NCI-H226 (cell line): ENCODE measurements around the gene FZD2.
"Not testable (repeated sequence)": the region's sequence is repeated elsewhere in the genome, so short reads cannot be mapped to it uniquely, and the experiment has no call there.

Experiments
- DNase-seq: peaks from one replicate; pipeline ENCODE4 v3.0.0-alpha.2; 2015

The FZD2 gene

DNA sequence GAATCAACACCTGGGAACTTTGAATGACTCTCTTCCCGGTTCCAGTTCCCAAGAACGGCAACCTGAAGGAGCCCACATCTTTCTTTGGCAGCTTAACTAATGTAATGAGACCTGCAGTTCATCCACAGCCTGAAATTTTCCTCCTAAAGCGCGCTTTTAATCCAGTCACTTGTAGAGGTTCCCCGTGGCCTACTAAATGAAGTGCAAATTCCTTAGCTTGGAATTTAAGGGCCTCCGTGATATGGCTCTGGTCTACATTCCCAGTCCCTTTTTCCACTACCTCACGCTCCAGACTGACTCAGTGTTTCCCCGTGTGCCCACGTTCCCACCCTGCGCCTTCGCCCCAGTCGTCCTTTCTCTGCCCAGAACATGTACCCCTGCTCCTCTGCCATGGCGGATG lies 27.2 kb downstream of the FZD2 start:
- no peak for DNase-seq

DNA sequence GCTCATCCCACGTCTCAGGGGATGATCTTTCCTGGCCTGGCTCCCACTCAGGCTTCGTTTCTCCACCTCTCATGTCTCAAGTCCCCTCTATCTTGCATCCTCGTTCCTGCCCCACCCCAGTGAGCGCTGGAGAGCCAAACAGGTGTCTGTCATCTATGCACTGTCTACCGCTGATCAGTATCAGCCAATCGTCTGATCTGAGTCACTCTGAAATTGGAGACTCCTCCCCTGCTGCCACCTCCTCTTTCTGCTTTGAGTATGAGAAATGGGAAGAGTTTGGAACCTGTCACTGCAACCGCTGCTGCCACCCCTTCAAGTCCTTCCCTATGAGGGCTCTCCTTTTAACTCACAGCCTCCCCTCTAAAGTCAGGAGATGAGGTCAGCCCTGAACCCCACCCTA lies 28.0 kb downstream of the FZD2 start:
- no peak for DNase-seq

DNA sequence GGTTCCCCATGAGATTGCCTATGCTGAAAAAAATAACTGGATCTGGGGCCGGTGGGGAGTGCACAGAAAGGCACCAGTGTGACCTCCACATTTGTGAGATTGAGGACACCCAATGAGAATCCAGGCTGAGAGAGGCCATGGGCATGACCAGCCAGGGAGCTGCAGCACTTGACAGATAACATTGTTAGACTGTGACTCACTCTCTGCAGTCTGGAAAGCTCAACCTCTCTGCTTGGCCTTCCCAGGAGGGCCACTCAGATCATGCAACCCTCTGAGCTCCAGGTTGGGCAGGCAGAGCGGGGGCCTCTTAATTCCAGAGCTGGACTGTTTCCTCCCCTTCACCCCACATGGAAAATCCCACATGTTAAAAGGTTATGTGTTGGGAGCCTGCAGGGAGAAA lies 30.1 kb downstream of the FZD2 start:
- peak; percentile 99 for DNase-seq

DNA sequence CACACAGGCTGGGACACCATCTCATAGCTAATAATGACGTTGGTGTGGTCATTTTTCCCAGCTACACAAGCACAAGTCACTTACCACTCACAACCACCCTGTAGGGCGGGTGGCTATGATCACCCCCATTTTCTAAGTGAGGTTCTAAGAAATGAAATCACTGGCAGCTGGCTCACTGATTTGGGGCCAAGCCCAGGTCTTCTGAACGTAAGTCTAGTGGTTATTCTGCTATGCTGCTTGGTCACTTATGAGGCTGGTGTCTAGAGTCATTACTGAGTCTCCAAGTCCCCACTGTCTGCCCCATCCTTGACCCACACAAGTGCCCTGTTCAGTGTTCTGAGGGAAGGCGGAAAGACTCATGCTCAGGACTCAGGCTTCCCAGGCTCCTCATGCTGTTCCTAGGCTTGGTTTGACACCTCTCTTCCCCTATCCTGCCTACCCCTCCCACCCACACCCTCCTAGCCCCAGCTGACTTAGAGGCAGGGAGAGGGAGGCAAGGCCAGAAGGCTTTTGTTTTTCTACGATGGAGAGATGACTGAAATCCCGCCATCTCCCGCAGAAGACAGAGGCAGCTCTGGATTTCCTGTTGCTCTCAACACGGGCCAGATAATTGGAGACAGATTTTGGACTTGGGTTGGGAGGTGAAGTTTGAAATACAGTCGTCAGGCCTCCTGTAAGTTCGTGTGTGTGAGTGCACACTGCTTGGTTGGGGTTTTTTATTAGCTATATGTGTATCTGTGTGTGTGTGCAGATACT lies 32.2 kb downstream of the FZD2 start:
- DNase-seq: no peak

DNA sequence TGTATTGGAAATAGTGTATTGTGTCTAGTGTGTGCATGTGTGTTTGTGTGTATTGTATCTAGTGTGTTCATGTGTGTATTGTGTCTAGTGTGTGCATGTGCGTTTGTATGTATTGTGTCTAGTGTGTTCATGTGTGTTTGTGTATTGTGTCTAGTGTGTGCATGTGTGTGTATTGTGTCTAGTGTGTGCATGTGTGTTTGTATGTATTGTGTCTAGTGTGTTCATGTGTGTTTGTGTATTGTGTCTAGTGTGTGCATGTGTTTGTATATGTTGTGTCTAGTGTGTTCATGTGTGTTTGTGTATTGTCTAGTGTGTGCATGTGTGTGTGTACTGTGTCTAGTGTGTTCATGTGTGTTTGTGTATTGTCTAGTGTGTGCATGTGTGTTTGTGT lies 32.8 kb downstream of the FZD2 start:
- DNase-seq: not testable (repeated sequence)

DNA sequence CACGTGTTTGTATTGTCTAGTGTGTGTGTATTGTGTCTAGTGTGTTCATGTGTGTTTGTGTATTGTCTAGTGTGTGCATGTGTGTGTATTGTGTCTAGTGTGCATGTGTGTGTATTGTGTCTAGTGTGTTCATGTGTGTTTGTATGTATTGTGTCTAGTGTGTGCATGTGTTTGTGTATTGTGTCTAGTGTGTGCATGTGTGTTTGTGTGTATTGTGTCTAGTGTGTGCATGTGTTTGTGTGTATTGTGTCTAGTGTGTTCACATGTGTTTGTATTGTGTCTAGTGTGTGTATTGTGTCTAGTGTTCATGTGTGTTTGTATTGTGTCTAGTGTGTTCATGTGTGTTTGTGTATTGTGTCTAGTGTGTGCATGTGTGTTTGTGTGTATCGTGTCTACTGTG lies 33.5 kb downstream of the FZD2 start:
- DNase-seq: not testable (repeated sequence)

DNA sequence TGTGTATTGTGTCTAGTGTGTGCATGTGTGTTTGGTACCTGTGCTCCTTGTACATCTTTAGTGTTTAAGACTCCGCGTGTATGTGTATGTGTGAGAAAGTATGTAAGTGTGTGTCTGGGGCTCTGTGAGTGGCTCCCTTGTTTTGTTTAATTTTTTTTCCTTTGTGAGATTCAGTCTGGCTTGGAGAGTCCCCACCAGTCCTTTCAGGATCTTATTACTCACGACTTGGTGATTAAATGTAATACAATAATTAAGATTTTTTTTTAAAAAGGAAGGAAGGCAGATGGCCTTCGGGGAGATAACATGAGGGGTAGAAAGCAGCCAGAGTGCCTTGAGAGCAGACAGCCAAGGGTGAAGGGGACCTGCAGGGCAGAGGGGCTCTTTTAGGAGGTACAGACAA lies 33.9 kb downstream of the FZD2 start:
- DNase-seq: no peak

DNA sequence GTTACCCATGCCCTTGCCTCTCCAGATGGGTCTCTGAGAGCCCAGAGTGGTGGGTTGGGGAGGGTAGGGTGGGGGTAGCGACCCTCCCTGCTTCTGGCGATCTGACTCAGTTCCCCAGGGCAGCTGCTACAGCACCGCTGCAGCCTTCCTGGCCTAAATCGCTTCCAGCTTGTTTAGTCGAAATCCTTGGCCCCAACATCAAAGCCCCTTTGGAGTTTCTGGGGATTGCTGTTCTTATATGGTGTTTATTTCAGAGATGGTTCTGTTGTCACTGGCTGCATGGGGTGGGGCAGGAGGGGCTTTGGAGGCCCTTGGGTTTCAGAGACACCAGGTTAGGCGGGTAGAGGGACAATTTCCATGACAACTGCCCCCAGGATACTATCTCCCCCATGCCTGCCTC lies 35.9 kb downstream of the FZD2 start:
- DNase-seq: no peak

DNA sequence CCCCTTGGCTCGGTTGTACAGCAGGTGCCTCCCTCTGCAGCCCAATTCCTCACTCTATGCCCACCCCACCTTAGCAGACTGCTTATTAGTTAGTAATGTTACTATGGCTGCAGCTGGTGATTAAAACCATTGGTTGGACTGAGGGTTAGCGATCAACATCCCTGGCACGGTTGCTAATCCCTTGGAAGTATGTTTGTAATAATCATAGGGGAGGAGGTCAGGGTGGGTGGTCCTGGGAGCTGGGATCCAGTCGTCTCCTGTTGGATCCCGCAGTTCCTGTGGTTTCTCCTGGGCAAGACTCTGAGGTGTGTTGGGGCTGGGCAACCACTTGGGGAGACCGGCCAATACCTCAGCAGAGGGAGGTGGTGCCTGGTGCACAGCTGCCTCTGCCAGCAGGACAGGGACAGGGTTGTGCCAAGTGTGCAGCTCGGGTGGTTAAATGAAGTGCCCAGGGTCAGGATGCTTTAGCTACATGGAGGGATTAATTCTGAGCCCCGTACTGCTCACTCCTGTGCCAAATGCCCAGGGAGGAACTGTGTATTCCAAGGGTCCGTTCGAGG lies 38.0 kb downstream of the FZD2 start:
- DNase-seq: no peak

DNA sequence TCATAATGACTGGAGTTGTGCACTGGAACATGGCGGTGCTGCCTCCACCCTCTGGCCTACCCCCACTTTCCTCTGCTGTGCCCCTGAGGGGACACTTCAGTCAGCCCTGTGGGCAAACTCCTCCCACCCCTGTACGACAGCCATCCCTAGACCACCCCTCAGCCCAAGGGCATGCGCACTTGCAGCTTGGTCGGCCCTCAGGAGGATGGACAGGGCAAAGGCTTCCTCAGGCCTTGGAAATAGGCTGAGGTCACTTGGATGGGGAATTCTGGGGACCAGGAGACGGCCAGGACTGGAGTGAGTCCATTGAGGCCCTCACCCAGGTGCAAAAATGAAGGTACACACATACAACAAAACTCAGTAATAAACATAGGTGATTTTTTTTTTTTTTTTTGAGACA lies 41.0 kb downstream of the FZD2 start:
- DNase-seq: no peak

DNA sequence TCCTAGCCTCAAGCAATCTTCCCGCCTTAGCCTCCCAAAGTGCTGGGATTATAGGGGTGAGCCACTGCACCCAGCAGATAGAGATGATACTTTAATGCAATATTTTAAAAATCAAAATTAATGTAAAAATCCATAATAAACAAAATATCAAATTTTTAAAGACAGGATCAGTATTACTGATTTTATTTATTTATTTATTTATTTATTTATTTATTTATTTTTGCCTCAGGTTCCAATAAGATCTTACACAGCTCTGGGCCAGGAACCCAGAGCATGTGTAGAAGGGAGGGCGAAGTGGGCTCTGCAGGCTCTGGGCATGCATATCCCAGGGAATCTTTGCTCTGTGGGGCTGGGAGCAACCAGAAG lies 41.6 kb downstream of the FZD2 start:
- DNase-seq: no peak

DNA sequence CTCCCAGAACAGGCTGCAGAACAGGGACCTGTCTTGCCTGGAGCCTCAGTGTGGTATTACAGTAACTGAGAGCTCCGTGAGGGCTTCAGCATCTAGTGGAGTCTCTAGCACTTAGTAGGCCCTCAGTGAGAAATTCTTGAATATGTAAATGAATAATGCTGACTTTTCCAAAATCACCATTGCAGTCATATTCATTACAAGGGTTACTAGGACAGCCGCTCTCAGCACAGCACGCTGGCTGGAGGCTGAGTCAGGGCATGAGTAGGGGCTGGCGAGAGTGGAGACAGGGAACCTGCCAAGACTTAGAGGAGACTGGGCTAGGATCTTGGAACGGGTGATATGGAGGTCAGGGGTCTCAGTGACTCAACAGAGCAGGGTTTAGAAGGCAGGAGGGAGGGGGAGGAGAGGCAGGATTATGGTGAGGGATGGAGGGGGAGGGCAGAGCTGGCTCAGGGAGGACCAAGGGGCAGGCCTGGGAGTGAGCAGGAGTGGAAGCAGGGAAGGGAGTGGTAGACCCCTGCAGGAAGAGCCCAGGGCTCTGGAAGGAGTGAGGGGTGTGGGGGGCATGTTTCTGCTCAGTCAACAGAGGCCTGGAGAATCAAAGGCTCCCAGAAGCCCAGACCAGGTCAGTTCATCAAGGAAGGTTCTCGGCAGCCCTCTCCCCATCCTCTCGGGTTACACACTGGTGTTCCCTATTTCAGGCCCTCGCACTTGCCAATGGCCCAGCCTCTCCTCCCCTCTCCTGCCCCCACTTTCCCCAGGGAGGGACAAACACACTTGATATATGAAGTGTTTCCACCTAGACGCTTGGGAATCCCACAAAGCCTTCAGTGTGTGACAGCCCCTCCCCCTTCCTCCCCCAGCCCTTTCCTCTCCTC lies 42.3 kb downstream of the FZD2 start:
- DNase-seq: peak; percentile 94

DNA sequence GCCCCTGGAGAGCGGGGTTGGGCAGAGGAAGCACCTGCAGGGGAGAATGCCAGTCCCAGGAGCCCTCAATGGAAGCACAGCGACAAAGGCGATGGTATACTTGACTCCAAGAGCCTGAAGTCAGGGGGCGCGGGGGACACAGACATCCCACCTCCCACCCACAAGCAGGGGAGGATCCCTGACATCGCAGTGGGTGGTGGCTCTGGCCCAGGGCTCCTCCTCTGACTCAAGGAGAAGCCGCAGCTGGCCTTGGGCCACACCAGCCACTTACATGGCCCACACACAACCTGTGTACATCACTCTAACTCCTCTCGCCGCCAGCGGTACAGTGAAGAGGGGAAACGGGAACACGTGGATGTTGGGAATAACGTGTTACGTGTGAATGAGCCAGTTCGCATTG lies 44.3 kb downstream of the FZD2 start:
- no peak for DNase-seq

DNA sequence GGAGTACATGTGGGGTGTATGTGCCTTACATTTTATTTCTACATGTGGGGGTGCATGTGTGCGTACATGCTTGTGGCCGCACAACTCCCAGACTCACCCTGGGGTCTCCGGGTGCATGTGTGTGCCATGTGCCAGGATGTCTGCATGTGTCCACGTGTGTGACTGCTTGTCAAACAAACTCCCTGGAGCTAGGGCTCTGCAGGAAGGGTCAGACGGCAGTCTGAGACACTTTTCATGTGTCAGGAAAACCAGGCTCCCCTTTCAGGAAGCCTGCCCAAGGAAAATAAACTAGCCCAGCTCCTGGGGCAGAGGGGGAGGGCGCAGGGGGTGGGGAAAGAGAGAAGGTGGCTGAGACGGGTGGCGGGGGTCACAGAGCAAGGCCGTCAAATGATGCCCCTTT lies 44.7 kb downstream of the FZD2 start:
- no peak for DNase-seq

DNA sequence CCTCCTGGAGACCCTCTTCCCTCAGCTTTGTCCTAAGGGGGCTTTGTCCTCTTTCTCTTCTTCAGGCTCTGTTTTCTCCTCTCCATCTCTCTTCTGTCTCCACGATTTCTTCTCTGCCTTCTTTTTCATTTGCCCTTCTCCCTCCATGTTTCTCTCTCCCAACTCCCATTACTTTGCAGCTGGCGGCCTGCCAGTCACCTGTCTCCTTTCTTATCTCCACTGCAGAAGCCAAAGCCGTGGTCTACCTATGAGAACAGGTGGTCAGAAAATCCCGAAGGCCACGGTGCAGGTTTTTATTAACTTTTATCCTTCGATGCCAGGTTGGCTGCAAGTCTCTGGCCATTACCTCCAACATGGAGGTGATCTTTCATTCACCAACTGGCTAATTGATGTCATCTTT lies 45.1 kb downstream of the FZD2 start:
- DNase-seq: no peak

DNA sequence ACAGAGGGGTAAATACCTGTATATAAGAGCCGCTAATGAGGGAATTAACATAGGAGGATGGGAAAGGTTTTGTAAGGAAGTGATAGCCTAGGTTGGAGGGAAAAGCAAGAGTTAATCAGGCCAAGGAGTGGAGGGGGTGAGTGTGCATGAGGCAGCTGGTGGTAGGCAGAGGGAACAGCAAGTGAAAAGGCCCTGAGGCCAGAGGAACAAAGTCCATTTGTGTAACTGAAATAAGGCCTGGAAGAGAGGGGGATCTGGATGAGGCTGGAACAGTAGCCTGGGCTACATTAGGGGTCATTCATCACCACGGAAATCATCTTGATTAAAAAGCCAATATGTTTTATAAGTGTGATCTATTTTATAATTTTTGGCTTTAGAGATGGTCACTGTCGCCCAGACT lies 45.7 kb downstream of the FZD2 start:
- no peak for DNase-seq

DNA sequence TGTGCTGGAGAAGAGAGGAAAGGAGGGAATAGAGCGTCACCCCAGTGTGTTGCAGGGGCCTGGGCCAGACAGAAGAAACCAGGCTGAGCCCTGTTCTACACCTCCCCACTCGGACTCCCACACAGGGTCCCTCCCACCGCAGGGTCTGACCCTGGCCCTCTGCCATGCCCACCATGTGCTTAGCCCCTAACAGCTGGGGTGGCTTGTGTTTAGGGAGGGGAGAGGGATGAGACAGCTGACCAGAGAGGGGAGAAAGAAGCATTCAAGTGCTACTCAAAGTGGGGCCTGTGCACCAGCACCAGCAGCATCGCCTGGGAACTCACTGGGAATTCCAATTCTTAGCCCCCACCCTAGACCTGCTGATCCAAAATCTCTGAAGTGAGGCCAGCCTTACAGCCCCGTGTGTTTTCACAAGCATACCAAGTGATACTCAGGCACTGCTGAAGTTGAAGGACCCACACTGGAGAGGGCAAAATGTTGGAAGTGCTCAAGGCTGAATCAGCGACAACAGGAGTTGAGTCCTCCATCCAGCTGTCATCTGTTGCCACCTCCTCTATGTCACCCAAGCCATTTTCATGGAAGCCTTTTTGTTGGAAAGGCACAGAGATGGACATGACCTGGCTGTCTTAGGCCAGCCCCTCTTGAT lies 47.0 kb downstream of the FZD2 start:
- no peak for DNase-seq

DNA sequence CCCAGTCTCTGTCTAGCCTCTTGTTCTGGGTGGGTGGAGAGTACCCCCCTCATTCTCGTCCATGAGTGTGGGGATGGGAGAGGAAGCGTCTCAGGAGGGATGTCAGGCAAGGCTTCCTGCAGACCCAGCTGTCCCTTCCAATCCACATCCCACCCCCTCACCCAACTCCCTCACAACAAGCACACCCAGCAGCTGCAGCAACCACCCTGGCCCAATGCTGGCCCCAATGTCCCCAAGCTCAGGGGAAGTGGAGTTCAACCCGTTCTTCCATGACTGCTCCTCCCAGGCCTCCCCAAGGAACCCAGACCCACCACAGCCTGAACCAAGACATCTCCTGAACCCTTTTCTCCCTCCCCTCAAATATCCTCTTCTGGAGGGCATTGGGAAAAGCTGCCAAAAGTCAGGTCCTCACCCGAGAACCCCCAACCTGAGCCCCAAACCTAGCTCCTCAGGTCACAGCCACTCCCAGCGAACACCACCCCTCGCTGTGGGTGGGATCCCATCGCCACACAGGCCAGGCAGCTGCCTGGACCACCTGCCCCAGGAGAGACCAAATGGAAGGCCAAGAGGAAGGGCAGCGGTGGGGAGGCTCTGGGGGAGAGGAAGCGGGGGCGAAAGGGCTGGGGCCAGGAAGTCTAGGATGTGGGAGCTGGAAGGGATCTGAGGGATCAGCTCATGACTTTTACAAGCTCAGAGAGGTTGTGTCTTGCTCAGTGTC lies 47.6 kb downstream of the FZD2 start:
- no peak for DNase-seq

DNA sequence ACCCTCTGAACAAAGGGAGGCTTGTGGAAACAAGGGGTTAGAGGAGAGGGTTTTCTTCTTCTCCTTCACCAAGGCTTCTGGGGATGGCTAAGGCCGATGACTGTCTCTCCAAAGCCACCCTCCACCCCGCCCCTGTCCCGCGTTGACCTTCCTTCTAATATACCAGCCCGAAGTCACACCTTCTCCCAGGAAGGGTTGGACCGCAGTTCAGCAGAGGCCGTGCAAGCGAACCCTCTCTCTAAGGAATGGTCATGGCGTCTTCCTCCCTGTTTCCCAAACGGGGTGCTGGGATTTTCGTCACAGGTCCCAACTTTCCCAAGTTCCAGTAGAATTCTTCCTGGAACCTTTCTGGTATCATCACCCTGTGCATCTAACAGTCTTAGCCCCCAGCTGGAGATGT lies 49.4 kb downstream of the FZD2 start:
- DNase-seq: no peak

DNA sequence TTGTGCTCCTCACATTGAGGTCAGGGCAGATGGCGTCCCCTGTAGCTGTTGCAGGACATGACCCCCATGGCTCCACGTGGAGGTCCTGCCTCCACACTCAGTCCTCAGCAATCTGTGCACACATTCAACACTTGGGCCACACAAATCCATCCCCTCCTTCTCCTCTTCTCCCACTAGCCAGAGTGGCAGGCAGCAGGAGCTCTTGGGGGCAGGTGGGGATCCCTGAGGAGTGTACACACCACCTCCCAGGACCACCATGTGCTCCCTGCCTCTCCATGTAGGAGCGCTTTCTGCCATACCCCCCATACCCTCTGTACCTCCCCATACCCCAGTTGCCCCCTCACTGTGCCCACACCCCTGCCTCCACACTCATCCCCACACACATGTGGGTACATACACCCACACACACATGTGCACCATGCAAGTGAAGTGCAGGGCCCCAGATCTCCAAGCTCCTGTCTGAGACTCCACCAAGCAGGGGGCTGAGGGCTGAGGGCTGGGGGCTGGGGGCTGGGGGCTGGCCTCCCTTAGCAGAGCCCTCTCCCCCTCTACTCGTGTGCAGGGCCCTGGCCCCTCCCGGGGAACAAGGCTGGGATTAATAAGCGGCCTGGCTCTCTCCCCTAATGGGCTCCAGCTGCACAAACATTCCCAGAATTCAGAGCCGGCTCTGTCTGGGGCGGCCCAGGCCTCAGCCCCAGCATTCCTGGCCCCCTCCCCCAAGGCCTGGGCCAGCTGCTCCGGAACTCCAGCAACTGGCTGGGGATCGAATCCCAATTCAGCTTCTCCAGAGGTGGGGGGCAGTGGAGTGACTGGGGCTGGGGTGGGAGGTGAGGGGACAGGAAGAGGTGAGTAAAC lies 50.8 kb downstream of the FZD2 start:
- DNase-seq: no peak

DNA sequence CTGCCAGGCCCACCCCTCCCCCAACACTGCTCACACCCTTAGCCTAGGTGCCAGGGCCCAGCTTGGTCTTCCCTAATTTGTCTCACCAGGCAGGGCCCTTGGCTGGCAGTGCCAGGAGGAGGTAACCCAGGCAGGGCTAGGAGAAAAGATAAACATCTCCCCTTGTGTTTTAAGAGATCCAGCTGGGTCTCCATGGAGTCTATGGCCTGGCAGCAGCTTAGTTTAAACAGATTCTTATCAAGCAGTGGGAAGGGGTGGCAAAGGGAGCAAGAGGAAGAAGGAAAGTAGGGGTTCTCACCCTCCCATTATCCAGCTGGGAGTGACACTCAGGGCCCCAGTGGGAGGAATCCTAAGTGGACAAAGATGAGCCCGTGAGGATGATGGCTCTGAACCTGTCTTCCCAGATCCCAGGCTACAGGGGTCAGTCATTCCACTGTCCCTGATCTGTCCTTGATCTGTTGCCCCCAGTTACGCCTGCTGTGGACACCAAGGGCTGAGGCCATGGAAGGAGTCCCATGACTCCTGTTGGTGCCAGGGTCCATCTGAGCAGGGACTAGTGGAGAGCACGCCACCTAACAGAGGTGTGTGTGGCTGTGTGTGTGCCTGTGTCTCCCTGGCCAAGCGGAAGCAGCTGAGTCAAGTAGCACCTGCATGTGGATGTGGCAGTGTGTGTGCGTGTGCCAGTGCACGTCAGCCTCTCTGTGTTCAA lies 51.6 kb downstream of the FZD2 start:
- DNase-seq: no peak
